Measurements from ENCODE around the gene STAT5A. TPM values are rescaled to one million over a fixed set of nuclear protein-coding genes. Genes with fewer than 3 reads are reported as not detected.

Gene STAT5A
- total RNA-seq, 4 donors from 2014 or later: 42.4 to 97.0 (median 62.7) TPM

- intact Hi-C loops (cut with DNase I): loop anchor here (10.0 kb wide), 1 partner anchor 95 kb away; the partner anchor contains the start of gene GHDC
- TF ChIP-seq POLR2AphosphoS5 (IDR thresholded peaks at IDR 0.05) (no peak), POLR2A (IDR thresholded peaks at IDR 0.05; ENCODE audit: low read depth) (no peak), EP300 (IDR thresholded peaks at IDR 0.05) (no peak)
- TF ChIP-seq, protein P1, sequence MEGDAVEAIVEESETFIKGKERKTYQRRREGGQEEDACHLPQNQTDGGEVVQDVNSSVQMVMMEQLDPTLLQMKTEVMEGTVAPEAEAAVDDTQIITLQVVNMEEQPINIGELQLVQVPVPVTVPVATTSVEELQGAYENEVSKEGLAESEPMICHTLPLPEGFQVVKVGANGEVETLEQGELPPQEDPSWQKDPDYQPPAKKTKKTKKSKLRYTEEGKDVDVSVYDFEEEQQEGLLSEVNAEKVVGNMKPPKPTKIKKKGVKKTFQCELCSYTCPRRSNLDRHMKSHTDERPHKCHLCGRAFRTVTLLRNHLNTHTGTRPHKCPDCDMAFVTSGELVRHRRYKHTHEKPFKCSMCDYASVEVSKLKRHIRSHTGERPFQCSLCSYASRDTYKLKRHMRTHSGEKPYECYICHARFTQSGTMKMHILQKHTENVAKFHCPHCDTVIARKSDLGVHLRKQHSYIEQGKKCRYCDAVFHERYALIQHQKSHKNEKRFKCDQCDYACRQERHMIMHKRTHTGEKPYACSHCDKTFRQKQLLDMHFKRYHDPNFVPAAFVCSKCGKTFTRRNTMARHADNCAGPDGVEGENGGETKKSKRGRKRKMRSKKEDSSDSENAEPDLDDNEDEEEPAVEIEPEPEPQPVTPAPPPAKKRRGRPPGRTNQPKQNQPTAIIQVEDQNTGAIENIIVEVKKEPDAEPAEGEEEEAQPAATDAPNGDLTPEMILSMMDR (IDR thresholded peaks at IDR 0.05): no peak
- peaks cover 8 to 37% (median 23%) of the 10 kb centered on the region in 4 donors for H3K36me3 ChIP-seq
- no peaks in the 10 kb centered on the region for H3K27me3 ChIP-seq
- no peaks in the 10 kb centered on the region for H3K9me3 ChIP-seq
- peak overlapping the region; percentile 89 to 96 (median 91) for H3K27ac ChIP-seq (replicated peaks in 1 of 4)
- peak overlapping the region; percentile 73 to 87 (median 79) for H3K4me3 ChIP-seq
- DNase-seq (ENCODE audit: extremely low spot score): no peak
- H3K4me1 ChIP-seq: peaks cover 34 to 66% (median 62%) of the 10 kb centered on the region in 4 donors
- 88% methylated on average over 6 of the region's 9 CpGs for WGBS
These were observed 1.4 kb downstream of the STAT5A start for GRCh38 chr17:42289611-42290181.

GRCh38 chr17:42290577-42290976 lies 2.3 kb downstream of the STAT5A start:
- H3K36me3 ChIP-seq: peaks cover 9 to 46% (median 32%) of the 10 kb centered on the region in 4 donors
- peak overlapping the region in 1 of 4 donors; percentile 36 for H3K27ac ChIP-seq (replicated peaks in 1 of 4)
- H3K4me3 ChIP-seq: no peak overlapping the region
- peaks cover 34 to 62% (median 59%) of the 10 kb centered on the region in 4 donors for H3K4me1 ChIP-seq
- WGBS: 76% methylated on average over 5 of the region's 5 CpGs
- TF ChIP-seq EP300 (IDR thresholded peaks at IDR 0.05) (no peak), POLR2AphosphoS5 (IDR thresholded peaks at IDR 0.05) (no peak), POLR2A (IDR thresholded peaks at IDR 0.05; ENCODE audit: low read depth) (no peak)
- H3K9me3 ChIP-seq: no peaks in the 10 kb centered on the region
- no peaks in the 10 kb centered on the region for H3K27me3 ChIP-seq
- DNase-seq (ENCODE audit: extremely low spot score): no peak
- intact Hi-C loops (cut with DNase I): loop anchor here (10.0 kb wide), 1 partner anchor 96 kb away; the partner anchor contains the start of gene GHDC

GRCh38 chr17:42291129-42291528 lies 2.8 kb downstream of the STAT5A start:
- TF ChIP-seq, protein P1 (IDR thresholded peaks at IDR 0.05): no peak
- TF ChIP-seq POLR2AphosphoS5 (IDR thresholded peaks at IDR 0.05) (no peak), EP300 (IDR thresholded peaks at IDR 0.05) (no peak), POLR2A (IDR thresholded peaks at IDR 0.05; ENCODE audit: low read depth) (no peak)
- Histone ChIP-seq H3K9me3 (no peaks in the 10 kb centered on the region), H3K36me3 (peaks cover 15 to 51% (median 37%) of the 10 kb centered on the region in 4 donors), H3K27ac (replicated peaks in 1 of 4) (peak overlapping the region in 1 of 4 donors; percentile 10), H3K27me3 (no peaks in the 10 kb centered on the region), H3K4me1 (peaks cover 34 to 57% (median 53%) of the 10 kb centered on the region in 4 donors), H3K4me3 (no peak overlapping the region)
- WGBS: 80% methylated on average over 5 of the region's 11 CpGs
- intact Hi-C loops (cut with DNase I): loop anchor here (10.0 kb wide), 1 partner anchor 96 kb away; the partner anchor contains the start of gene GHDC
- no peak for DNase-seq (ENCODE audit: extremely low spot score)

DNA sequence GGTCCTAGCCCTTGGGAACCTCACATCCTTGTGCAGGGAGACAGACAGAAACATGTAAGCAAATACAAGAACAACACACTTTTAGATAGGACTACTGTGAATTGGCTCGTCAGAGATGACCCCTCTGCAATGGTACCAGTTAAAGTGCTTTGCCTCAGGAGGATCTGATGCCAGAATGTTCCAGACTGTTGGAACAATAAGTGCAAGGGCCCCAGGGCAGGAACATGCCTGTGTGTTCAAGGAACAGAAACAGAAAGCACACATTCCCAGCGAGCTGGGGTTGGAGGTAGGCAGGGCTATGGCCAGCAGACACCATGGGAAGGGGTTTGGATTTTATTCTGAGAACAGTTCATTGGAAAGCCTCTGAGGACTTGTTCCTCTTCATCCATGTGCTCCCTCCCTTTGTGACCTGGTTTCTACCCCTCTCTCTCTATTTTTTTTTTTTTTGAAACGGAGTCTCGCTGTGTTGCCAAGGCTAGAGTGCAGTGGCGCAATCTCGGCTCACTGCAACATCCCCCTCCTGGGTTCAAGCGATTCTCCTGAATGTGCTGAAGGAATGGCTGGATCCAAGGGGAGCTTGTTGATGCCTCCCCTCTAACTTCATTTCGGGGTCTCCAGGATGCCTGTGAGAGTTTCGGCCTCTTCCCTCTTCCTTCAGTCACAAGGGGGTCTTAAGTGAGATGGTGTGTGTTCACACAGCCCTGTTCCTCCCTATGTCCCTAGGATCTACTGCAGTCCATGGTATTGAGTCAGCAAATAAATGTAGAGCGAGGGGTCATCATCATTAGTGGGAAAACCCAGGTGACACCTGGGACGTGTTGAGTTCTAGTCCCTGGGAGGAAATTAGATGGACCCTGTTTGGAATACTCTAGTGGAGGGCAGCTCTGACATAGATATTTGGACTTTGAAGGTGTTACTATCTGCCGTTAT lies 6.4 kb downstream of the STAT5A start:
- Histone ChIP-seq H3K36me3 (peaks cover 26 to 81% (median 60%) of the 10 kb centered on the region in 4 donors), H3K9me3 (no peaks in the 10 kb centered on the region), H3K4me1 (peaks cover 4 to 23% (median 22%) of the 10 kb centered on the region in 4 donors), H3K27me3 (no peaks in the 10 kb centered on the region), H3K4me3 (no peak overlapping the region), H3K27ac (replicated peaks in 1 of 4) (no peak overlapping the region)
- no peak for DNase-seq (ENCODE audit: extremely low spot score)
- intact Hi-C loops (cut with DNase I): loop anchor here (10.0 kb wide), 1 partner anchor 100 kb away; the partner anchor contains the start of gene GHDC
- no peak for TF ChIP-seq POLR2AphosphoS5 (IDR thresholded peaks at IDR 0.05)
- no peak for TF ChIP-seq POLR2A (IDR thresholded peaks at IDR 0.05; ENCODE audit: low read depth)
- no peak for TF ChIP-seq EP300 (IDR thresholded peaks at IDR 0.05)
- TF ChIP-seq, protein P1 (IDR thresholded peaks at IDR 0.05): no peak
- WGBS: 85% methylated on average over 12 of the region's 12 CpGs

All from esophagus muscularis mucosa (tissue), 4 donors.